ENCODE results near the gene KANTR.

- TF ChIP-seq CTCF (IDR thresholded peaks at IDR 0.05; ENCODE audit: low read depth, low read length) (no peak), EZH2phosphoT487 (IDR thresholded peaks at IDR 0.05; ENCODE audit: low read depth) (no peak)
Measured at GRCh38 chrX:53114864-53115549, 21.1 kb downstream of the KANTR start.

Measured in OCI-LY3 (cell line).